Measurements from ENCODE around the gene TMEM250.

The TMEM250 gene

DNA sequence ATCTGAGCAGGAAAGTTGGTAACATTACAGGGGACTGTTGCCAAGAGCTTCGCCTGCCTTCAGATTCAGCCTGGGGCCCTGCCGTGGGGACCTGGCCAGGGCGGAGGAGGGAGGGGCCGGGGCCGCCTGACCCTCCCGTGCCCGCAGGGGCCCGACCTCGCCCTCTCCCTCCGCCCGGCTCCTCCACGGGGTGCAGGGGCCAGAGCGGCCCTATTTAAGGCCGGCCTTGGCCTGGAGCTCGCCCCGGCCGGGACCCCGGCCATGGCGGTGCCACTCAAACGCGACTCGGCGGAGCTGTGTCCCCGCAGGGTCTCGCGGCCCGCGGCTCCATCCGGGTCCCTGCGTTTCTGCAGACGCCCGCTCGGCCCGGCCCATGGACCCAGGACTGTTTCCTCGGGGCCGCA, 757 bp downstream of the TMEM250 start:
- peak overlapping the region; percentile 92 for H2BK5ac ChIP-seq (ENCODE audit: low read depth, low read length, poor library complexity, severe bottlenecking)
- peak overlapping the region; percentile 96 for H2BK120ac ChIP-seq (ENCODE audit: low read depth, low read length)
- H4K91ac ChIP-seq (ENCODE audit: low read length), result peak overlapping the region; percentile 98
- peak overlapping the region; percentile 88 for H3K9ac ChIP-seq (ENCODE audit: low read length)
- H3K79me1 ChIP-seq (replicated peaks; ENCODE audit: low read length, poor library complexity, severe bottlenecking), result peaks cover 20% of the 10 kb centered on the region
- H3K18ac ChIP-seq (ENCODE audit: low read depth in 1 of 2, low read length in 2 of 2), result peak overlapping the region; percentile 70 to 94
- H3K36me3 ChIP-seq (ENCODE audit: control insufficient read depth in 1 of 2, insufficient read depth in 2 of 2, low read depth in 1 of 2, low read length in 2 of 2), result peaks cover 23 to 31% of the 10 kb centered on the region in 2 experiments
- peak overlapping the region; percentile 89 to 96 for H3K14ac ChIP-seq (ENCODE audit: low read length in 2 of 2)
- WGBS, result 1% methylated on average over 29 of the region's 36 CpGs
- no peak for DNase-seq
- H3K4me3 ChIP-seq (ENCODE audit: insufficient read depth in 1 of 2, low read depth in 1 of 2, low read length in 2 of 2), result peak overlapping the region; percentile 78 to 90
- peak overlapping the region; percentile 15 for H3K27ac ChIP-seq (ENCODE audit: low read length, poor library complexity, severe bottlenecking)
- H3K9me3 ChIP-seq (ENCODE audit: control insufficient read depth, low read length), result no peaks in the 10 kb centered on the region
- H2AFZ ChIP-seq (ENCODE audit: low read depth, low read length), result no peak overlapping the region
- H3K4ac ChIP-seq (ENCODE audit: low read depth in 1 of 2, low read length in 2 of 2), result peak overlapping the region; percentile 95 to 98
- peak overlapping the region; percentile 95 for H4K8ac ChIP-seq (ENCODE audit: low read length)
- no peaks in the 10 kb centered on the region for H3K27me3 ChIP-seq (ENCODE audit: control insufficient read depth in 1 of 2, insufficient read depth in 1 of 2, low read length in 2 of 2)
- peak overlapping the region; percentile 95 for H2BK15ac ChIP-seq (ENCODE audit: low read depth, poor library complexity, severe bottlenecking)
- H2BK12ac ChIP-seq (ENCODE audit: low read length in 2 of 2), result peak overlapping the region in 1 of 2 experiments; percentile 12
- no peak overlapping the region for H2AK5ac ChIP-seq (ENCODE audit: low read length, severe bottlenecking)
- H3K23ac ChIP-seq (ENCODE audit: low read length in 2 of 2), result no peak overlapping the region
- peaks cover 33% of the 10 kb centered on the region for H3K4me1 ChIP-seq (ENCODE audit: control insufficient read depth, insufficient read depth, low read depth, low read length)
- peak overlapping the region; percentile 78 for H3K4me2 ChIP-seq (ENCODE audit: low read length, poor library complexity, severe bottlenecking)

DNA sequence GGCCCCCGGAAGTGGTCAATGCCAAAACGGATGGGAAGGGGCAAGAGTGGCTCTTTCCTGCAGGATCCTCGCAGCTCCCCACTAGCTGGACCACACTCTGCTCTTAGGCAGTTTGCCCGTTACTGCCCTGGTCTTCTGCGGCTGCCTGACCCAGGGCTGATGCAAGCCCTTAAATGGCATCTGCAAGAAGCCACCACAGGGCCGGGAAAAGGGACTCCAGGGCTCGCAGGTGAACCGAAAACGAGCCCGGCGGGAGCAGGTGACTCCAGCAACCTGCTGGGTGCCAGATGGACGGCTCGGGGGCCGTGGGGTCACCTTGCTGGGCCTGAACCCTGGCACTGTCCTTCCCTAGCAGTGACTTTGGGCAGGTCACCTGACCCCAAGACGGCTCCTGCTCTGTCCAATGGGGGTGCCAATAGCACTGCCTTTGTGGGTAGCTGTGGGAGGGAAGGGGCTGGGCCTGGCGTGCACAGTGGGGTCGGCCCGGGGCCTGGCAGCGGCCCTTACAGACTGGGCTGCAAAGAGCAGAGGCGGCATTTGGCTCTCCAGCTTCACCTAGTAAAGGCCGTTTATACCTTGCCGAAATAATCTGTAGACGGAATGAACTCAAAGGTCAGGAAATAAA, 1.3 kb downstream of the TMEM250 start:
- WGBS, result 77% methylated on average over 23 of the region's 23 CpGs
- peak overlapping the region; percentile 78 to 90 for H3K4me3 ChIP-seq (ENCODE audit: insufficient read depth in 1 of 2, low read depth in 1 of 2, low read length in 2 of 2)
- H2BK12ac ChIP-seq (ENCODE audit: low read length in 2 of 2), result peak overlapping the region in 1 of 2 experiments; percentile 12

DNA sequence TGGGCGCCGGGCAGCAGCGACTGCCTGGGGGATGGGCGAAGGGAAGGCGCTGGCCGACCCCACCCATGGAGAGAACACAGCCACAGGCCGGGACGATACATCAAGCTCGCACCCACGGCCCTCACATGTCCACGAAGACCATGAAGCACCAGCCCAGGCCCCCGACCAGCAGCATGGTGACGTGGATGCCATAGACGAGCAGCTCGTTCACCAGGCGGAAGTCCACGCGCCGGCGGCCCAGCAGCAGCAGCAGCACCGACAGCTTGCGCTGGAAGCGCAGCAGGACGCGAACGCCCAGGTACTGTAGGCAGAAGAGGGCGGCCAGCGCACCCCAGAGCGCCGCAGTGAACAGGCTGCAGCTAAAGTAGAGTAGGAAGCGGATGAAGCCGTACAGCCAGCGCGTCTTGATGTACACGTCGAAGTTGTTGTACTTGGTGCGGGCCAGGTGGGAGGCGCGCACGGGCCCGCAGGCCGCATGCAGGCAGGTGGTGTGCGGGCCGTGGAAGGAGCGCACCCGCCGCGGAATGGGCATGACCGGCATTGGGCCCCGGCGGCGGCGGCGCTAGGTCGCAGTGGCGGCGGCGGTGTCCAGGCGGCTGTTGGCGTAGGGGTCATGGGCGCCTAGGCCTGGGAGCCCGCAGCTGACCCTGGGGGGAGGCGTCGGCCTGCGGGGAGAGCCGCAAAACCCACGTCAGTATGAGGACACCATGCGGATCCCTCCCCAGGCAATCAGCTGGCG, 2.1 kb downstream of the TMEM250 start:
- Histone ChIP-seq H3K4ac (ENCODE audit: low read depth in 1 of 2, low read length in 2 of 2) (no peak overlapping the region), H3K79me1 (replicated peaks; ENCODE audit: low read length, poor library complexity, severe bottlenecking) (peaks cover 22% of the 10 kb centered on the region), H2BK12ac (ENCODE audit: low read length in 2 of 2) (no peak overlapping the region), H2AK5ac (ENCODE audit: low read length, severe bottlenecking) (no peak overlapping the region), H4K8ac (ENCODE audit: low read length) (no peak overlapping the region), H3K18ac (ENCODE audit: low read depth in 1 of 2, low read length in 2 of 2) (peak overlapping the region in 1 of 2 experiments; percentile 21), H3K14ac (ENCODE audit: low read length in 2 of 2) (no peak overlapping the region), H3K23ac (ENCODE audit: low read length in 2 of 2) (no peak overlapping the region), H3K9ac (ENCODE audit: low read length) (no peak overlapping the region), H4K91ac (ENCODE audit: low read length) (peak overlapping the region; percentile 28), H3K36me3 (ENCODE audit: control insufficient read depth in 1 of 2, insufficient read depth in 2 of 2, low read depth in 1 of 2, low read length in 2 of 2) (peaks cover 23 to 31% of the 10 kb centered on the region in 2 experiments), H3K27me3 (ENCODE audit: control insufficient read depth in 1 of 2, insufficient read depth in 1 of 2, low read length in 2 of 2) (no peaks in the 10 kb centered on the region), H3K9me3 (ENCODE audit: control insufficient read depth, low read length) (no peaks in the 10 kb centered on the region), H3K27ac (ENCODE audit: low read length, poor library complexity, severe bottlenecking) (no peak overlapping the region), H3K4me1 (ENCODE audit: control insufficient read depth, insufficient read depth, low read depth, low read length) (peaks cover 38% of the 10 kb centered on the region), H2BK120ac (ENCODE audit: low read depth, low read length) (no peak overlapping the region), H2BK5ac (ENCODE audit: low read depth, low read length, poor library complexity, severe bottlenecking) (no peak overlapping the region), H2BK15ac (ENCODE audit: low read depth, poor library complexity, severe bottlenecking) (no peak overlapping the region), H3K4me3 (ENCODE audit: insufficient read depth in 1 of 2, low read depth in 1 of 2, low read length in 2 of 2) (no peak overlapping the region), H2AFZ (ENCODE audit: low read depth, low read length) (no peak overlapping the region), H3K4me2 (ENCODE audit: low read length, poor library complexity, severe bottlenecking) (no peak overlapping the region)
- WGBS, result 97% methylated on average over 69 of the region's 69 CpGs
- no peak for DNase-seq

More for the DNA sequence above, 1.3 kb downstream of the TMEM250 start:
- Histone ChIP-seq H3K23ac (ENCODE audit: low read length in 2 of 2) (peak overlapping the region in 1 of 2 experiments; percentile 23), H3K4ac (ENCODE audit: low read depth in 1 of 2, low read length in 2 of 2) (peak overlapping the region; percentile 95 to 98), H3K27me3 (ENCODE audit: control insufficient read depth in 1 of 2, insufficient read depth in 1 of 2, low read length in 2 of 2) (no peaks in the 10 kb centered on the region), H3K36me3 (ENCODE audit: control insufficient read depth in 1 of 2, insufficient read depth in 2 of 2, low read depth in 1 of 2, low read length in 2 of 2) (peaks cover 23 to 31% of the 10 kb centered on the region in 2 experiments), H2BK5ac (ENCODE audit: low read depth, low read length, poor library complexity, severe bottlenecking) (no peak overlapping the region), H4K91ac (ENCODE audit: low read length) (peak overlapping the region; percentile 8), H3K9ac (ENCODE audit: low read length) (peak overlapping the region; percentile 88), H3K4me1 (ENCODE audit: control insufficient read depth, insufficient read depth, low read depth, low read length) (peaks cover 33% of the 10 kb centered on the region), H2AK5ac (ENCODE audit: low read length, severe bottlenecking) (no peak overlapping the region), H2BK15ac (ENCODE audit: low read depth, poor library complexity, severe bottlenecking) (peak overlapping the region; percentile 4), H3K18ac (ENCODE audit: low read depth in 1 of 2, low read length in 2 of 2) (peak overlapping the region; percentile 3 to 89), H3K4me2 (ENCODE audit: low read length, poor library complexity, severe bottlenecking) (peak overlapping the region; percentile 78), H4K8ac (ENCODE audit: low read length) (peak overlapping the region; percentile 69), H3K27ac (ENCODE audit: low read length, poor library complexity, severe bottlenecking) (peak overlapping the region; percentile 15), H3K9me3 (ENCODE audit: control insufficient read depth, low read length) (no peaks in the 10 kb centered on the region), H3K79me1 (replicated peaks; ENCODE audit: low read length, poor library complexity, severe bottlenecking) (peaks cover 22% of the 10 kb centered on the region), H3K14ac (ENCODE audit: low read length in 2 of 2) (peak overlapping the region; percentile 30 to 89), H2BK120ac (ENCODE audit: low read depth, low read length) (peak overlapping the region; percentile 96), H2AFZ (ENCODE audit: low read depth, low read length) (no peak overlapping the region)
- no peak for DNase-seq

DNA sequence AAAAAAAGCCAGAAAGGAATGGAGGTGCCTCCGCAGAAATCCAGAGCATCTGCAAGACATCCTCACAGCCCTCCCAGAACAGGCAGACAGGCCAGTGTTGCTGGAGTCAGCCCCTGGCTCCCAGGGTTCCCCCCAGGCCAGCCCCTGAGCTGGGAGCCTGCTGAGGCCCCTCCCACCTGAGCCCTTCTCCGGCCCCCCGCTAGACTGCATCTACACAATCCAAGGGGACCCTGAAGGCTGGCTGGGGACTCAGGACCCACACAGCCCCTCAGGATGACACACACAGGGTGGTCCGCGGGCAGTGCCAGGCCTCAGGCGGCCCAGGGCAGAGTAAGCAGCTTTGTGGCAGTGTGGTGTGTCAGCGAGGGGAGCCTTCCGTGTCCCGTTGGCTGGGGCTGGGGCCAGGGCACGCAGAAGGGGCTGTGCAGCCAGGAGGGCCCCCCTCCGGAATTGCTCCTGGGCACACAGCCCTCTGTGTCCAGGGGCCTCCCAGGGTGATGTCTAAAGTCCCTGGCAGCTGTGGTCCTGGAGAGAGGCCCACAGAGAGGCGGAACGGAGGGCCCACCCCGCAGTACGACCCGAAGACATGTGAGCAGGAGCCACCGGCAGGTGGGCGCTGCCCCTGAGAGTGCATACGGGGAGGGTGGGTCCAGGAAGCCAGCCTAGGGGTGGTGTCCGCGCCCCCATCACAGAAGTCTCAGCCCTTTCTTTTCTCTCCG, 2.9 kb downstream of the TMEM250 start:
- no peak overlapping the region for H2AFZ ChIP-seq (ENCODE audit: low read depth, low read length)
- peaks cover 23 to 31% of the 10 kb centered on the region in 2 experiments for H3K36me3 ChIP-seq (ENCODE audit: control insufficient read depth in 1 of 2, insufficient read depth in 2 of 2, low read depth in 1 of 2, low read length in 2 of 2)
- H4K8ac ChIP-seq (ENCODE audit: low read length), result no peak overlapping the region
- H2BK12ac ChIP-seq (ENCODE audit: low read length in 2 of 2), result no peak overlapping the region
- H2BK120ac ChIP-seq (ENCODE audit: low read depth, low read length), result no peak overlapping the region
- no peak overlapping the region for H3K27ac ChIP-seq (ENCODE audit: low read length, poor library complexity, severe bottlenecking)
- no peak overlapping the region for H3K23ac ChIP-seq (ENCODE audit: low read length in 2 of 2)
- H3K9ac ChIP-seq (ENCODE audit: low read length), result no peak overlapping the region
- H3K14ac ChIP-seq (ENCODE audit: low read length in 2 of 2), result no peak overlapping the region
- no peak overlapping the region for H3K4ac ChIP-seq (ENCODE audit: low read depth in 1 of 2, low read length in 2 of 2)
- no peak overlapping the region for H2AK5ac ChIP-seq (ENCODE audit: low read length, severe bottlenecking)
- no peaks in the 10 kb centered on the region for H3K9me3 ChIP-seq (ENCODE audit: control insufficient read depth, low read length)
- H4K91ac ChIP-seq (ENCODE audit: low read length), result no peak overlapping the region
- H2BK5ac ChIP-seq (ENCODE audit: low read depth, low read length, poor library complexity, severe bottlenecking), result no peak overlapping the region
- H3K27me3 ChIP-seq (ENCODE audit: control insufficient read depth in 1 of 2, insufficient read depth in 1 of 2, low read length in 2 of 2), result no peaks in the 10 kb centered on the region
- 97% methylated on average over 20 of the region's 22 CpGs for WGBS
- H3K4me2 ChIP-seq (ENCODE audit: low read length, poor library complexity, severe bottlenecking), result no peak overlapping the region
- H3K4me1 ChIP-seq (ENCODE audit: control insufficient read depth, insufficient read depth, low read depth, low read length), result peaks cover 45% of the 10 kb centered on the region
- peaks cover 22% of the 10 kb centered on the region for H3K79me1 ChIP-seq (replicated peaks; ENCODE audit: low read length, poor library complexity, severe bottlenecking)
- H3K4me3 ChIP-seq (ENCODE audit: insufficient read depth in 1 of 2, low read depth in 1 of 2, low read length in 2 of 2), result no peak overlapping the region
- no peak overlapping the region for H3K18ac ChIP-seq (ENCODE audit: low read depth in 1 of 2, low read length in 2 of 2)
- H2BK15ac ChIP-seq (ENCODE audit: low read depth, poor library complexity, severe bottlenecking), result no peak overlapping the region
- DNase-seq, result no peak
